T-helper 9 cell (primary cell): ENCODE results near the gene PAX7.
"Not testable (repeated sequence)": the region's sequence is repeated elsewhere in the genome, so short reads cannot be mapped to it uniquely, and the experiment has no call there.

ENCODE experiments used
- DNase-seq: peaks from one replicate; pipeline ENCODE4 v3.0.0-alpha.2; 2020

PAX7 gene

DNA sequence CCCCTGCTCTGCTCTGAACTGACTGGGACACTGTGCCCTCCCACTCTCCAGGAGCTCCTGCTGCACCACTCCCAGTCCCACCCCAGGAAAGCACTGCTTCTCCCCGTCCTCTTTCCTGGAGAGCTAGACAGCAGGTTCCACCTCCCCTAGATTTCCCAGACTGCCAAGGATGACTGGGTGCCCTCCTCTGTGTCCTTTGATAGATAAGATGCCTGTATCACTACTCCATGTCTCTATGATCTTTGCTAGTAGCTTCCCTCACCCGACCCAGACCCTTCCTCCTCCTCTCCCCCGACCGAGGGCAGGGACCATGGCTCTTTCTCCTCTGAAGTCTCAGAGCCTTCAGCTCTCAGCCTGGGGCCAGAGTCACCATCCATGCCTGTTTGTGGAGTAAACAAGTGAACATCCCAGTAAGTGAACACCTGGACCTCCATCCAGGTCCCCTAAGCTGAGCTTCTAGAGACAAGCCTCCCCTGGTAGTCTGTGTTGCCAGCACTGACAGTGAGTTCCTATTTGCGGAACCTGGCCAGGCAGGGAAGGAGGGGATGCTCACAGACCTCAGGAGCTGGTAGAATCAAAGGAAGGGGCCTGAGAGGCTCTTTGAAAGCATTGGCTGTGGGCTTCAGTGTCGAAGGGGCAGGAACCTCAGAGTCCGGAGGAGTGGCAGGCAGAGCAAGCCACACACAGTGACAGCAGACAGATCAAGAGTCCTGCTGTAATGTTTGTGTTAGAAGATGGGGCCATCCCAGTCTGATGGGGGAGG, 104.0 kb downstream of the PAX7 start:
- no peak for DNase-seq

GRCh38 chr1:18735224-18735997, 104.8 kb downstream of the PAX7 start:
- DNase-seq = no peak

DNA sequence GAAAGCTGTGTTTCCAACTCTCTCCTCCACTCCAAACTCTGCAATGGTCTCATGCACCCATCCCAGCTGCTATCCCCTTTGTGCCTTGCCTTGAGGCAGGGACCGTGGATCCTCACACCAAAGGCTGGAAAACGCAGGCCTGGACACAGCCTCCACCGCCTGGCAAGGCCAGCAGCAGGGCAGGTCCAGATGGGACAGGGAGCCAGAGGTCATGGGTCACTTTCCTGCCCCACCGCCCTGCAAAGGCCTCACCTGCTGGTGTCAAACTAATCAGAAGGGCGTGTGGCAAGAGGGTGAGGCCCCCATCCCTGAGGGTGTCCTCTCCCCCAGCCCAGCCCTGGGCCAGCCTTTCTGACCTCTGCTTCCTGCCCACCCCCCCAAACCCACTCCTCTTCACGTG, 106.3 kb downstream of the PAX7 start:
- DNase-seq = no peak

- no peak for DNase-seq
Measured at GRCh38 chr1:18738126-18738525, 107.5 kb downstream of the PAX7 start.

DNA sequence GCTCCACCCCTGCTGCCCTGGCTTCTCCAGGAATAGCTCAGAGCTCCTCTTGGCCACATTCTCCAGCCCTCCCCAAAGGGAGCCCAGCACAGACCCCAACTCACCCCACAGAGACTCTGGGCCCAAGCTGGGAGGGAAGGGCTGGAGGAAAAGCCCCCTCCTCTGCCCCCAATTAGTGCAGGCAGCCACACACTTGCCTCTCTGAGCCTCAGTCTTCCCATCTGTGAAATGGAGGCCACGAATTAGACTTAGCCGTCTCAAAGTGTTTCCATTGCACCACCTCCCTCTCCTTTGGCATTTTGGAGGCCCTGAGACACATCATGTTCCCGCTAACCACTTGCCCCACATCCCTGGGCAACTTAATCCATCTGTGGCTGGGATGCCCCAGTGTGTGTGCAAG, 108.0 kb downstream of the PAX7 start:
- no peak for DNase-seq

GRCh38 chr1:18739408-18739807, 108.8 kb downstream of the PAX7 start:
- no peak for DNase-seq

- DNase-seq = no peak
Measured at GRCh38 chr1:18739897-18740296, 109.3 kb downstream of the PAX7 start.

GRCh38 chr1:18740617-18741016, 110.0 kb downstream of the PAX7 start:
- no peak for DNase-seq

- DNase-seq = no peak
Measured at GRCh38 chr1:18743233-18743632, 112.6 kb downstream of the PAX7 start.

- not testable (repeated sequence) for DNase-seq
Measured at GRCh38 chr1:18744381-18744780, 113.7 kb downstream of the PAX7 start.

DNA sequence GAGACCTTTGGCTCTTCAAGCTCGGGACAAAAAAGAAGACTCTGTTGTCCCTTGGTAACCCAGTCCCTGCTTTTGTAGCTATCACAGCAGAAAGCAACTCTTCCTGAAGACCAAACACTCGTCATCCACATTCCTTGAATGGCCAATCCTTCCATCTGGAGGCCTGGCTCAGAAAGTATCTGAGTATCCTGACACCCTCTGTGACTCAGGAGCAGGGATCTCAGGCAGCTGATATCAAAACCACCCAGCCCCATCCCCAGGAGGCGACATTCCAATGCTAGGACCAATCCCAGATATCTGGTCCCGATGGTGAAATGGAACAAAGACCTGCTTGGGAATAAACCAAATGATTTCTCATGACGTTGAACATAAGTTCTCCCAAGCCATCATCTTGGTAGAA, 116.3 kb downstream of the PAX7 start:
- no peak for DNase-seq

DNA sequence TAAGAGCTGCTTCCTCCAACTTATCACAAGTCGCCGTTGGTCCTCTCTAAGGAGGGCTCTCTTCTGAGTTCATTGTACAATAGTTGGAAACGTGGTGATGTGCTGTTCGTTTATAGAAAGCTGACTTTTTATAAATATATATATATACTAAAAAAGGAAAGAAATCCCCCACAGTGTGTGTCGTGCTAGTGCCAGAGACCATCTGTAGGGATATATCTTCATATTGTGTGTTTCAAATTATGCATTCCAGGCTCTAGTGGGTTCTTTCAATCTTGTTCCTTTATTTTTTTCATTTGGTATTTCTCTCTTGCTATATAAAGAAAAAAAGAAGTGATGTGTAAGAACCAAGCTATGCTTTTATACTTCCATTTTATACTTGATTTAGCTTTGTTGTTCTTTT, 117.0 kb downstream of the PAX7 start:
- DNase-seq = no peak

DNA sequence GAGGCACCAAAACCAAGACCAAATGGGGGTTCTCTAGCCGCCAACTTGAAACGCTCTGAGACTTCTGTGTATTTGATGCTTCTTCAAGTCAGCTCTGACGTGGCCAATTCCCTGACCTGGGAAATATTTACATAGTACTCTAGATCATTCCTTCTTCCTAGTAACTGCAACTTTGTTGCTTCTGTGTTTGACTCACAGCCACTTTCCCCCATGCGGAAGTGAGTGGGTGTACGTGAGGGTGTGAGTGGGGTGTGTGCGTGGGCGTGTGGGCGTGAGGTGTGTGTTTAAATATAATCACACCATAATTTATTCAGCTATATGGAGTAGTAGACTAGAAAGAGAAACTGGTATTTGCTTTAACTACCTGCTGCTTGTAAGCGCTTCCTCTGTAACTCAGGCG, 117.8 kb downstream of the PAX7 start:
- DNase-seq = no peak

DNA sequence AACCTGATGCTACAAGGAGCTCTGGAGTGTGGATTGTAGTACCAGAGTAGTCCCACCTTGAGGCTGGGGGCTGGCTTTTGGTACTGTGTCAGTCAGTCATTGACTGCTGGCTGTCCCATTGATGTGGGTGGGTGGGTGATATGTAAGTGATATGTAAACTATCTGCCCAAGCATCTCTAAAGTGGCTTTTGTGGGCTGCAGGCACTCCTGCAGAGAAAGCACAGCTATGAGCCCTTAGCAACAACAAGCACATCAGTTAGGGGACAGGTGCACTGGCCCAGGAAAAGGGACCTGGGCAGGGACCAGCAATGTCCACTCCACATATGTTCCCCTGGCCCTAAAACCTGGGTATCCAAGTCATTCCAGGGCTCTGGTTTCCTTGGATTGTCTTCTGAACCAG, 118.9 kb downstream of the PAX7 start:
- no peak for DNase-seq

GRCh38 chr1:18750600-18750999, 120.0 kb downstream of the PAX7 start:
- DNase-seq = no peak

DNA sequence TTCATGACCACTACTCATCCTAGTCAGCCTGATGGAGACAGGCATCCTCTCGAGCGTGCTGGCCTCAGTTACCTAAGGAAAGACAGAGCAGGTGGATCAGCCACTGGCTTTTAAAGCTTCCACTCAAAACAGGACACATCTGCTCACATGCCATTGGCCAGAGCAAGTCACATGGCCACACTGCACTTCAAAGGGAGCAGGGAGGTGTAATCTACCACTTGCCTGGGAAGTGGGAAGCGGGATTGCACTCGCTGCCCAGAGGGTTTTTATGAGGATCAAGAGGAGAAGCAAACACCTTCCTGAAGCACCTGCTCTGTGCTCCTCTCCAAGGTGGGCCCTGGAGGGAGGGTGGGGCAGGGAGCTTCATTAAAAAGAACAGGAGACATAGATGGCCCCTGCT, 120.8 kb downstream of the PAX7 start:
- DNase-seq = no peak

GRCh38 chr1:18752409-18752808, 121.8 kb downstream of the PAX7 start:
- DNase-seq = no peak

DNA sequence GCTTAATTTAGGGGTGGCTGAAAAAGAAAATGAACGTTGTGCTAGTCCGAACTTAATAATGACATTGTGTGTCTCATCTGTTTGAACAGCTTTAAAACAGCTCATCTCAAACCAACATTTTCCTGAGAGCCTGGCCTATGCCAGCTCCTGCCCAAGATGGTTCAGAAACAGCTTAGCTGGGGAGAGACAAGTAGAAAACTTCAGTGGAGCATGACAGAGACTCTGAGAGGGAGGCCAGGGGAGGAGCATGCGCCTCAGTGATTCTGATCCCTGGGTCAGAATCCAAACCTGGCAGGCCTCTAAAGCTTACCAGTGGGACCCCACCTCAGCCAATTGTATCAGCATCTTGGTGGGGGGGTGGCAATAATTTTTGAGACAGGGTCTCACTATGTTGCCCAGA, 129.5 kb downstream of the PAX7 start:
- no peak for DNase-seq

GRCh38 chr1:18761948-18762840, 131.5 kb downstream of the PAX7 start:
- no peak for DNase-seq

DNA sequence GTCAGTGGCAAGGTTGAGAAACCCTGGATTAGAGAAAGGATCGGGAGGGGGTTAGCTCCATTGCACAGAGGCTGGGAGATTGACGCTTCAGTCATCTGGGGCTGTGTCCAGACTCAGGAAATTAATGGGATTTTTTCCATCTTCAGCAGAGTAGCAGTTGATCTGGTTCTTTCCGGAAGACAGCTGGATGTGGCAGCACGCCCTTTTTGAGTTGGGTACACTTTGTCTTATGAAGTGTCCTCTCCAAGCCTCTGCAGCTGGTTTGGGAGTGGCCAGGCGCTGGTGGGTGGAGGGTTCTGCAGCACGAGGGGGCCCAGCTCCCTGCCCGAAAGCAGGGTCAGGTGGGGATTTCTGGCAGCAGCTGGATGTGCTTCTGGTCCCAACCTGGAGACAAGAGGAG, 133.7 kb downstream of the PAX7 start:
- no peak for DNase-seq

DNA sequence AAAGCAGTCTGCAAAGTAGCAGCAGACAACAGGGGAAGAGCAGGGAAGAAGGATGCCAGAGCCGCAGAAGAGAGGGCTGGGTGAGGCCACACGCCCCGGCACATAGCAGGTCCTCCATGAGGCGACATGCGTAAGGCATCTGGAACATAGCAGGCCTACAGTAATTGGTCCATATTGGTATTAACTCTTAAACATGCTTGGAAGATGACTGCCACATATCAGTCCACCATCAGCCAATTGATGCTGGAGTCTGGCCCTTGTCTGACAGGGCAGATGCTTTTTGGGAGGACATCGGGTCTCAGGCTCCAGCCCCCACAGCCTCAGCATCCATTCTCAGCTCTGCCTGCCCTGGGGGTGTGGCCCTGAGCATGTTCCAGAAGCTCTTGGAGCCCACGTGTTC, 135.1 kb downstream of the PAX7 start:
- DNase-seq = no peak

DNA sequence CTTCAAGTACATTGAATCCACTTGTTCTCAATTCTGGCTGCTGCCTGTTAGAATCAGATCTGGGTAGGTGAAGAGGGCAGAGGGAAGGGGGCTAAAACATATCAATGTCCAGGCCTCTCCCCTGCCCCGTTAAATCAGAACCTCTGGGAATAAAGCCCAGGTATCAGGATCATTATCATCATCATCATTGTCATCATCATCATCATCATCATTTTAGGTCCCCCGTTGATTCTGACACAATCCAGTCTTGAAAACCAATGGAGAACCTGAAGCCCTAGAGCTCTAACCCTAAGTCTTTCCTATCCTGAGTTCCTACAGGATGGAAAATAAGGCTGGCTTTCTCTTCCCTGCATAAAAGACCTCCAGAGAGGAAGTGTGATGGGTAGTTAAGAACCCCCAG, 135.7 kb downstream of the PAX7 start:
- no peak for DNase-seq

DNA sequence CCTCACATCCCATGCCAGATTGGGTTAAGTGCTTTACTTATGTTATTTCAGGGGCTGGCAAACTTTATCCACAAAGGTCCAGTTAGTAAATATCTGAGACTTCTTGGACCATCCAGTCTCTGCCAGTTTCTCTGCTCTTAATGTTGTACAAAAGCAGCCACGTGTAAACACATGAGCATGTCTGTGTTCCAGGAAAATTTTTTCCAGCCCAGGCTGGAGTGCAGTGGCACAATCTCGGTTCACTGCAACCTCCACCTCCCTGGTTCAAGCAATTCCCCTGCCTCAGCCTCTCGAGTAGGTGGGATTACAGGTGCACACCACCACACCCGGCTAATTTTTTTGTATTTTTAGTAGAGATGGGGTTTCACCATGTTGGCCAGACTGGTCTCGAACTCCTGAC, 136.9 kb downstream of the PAX7 start:
- not testable (repeated sequence) for DNase-seq
